Large intestine (tissue), 3 donors: Measurements from ENCODE around the gene EDNRB. TPM values are rescaled to one million over a fixed set of nuclear protein-coding genes. Genes with fewer than 3 reads are reported as not detected.
"Not testable (repeated sequence)": the region's sequence is repeated elsewhere in the genome, so short reads cannot be mapped to it uniquely, and the experiment has no call there.

Experiments used
- DNase-seq, 2 donors: peaks; one replicate each; pipeline versions ENCODE4 v3.0.0 to v3.0.0-alpha.2; 2013
- H3K27ac ChIP-seq: one replicate; pipeline ENCODE4 v1.5.1; 2013; ENCODE audit warnings: low read length
- H3K27me3 ChIP-seq: 2 replicates; pipeline ENCODE4 v1.6.1; 2013; ENCODE audit warnings: low read length; ENCODE audit not compliant: control insufficient read depth, insufficient read depth
- H3K36me3 ChIP-seq: 2 replicates; pipeline ENCODE4 v1.6.1; 2013; ENCODE audit warnings: low read length; ENCODE audit not compliant: control insufficient read depth, insufficient read depth
- H3K4me1 ChIP-seq: one replicate; pipeline ENCODE4 v1.6.1; 2013; ENCODE audit warnings: low read length; ENCODE audit not compliant: control insufficient read depth, insufficient read depth
- H3K4me3 ChIP-seq: one replicate; pipeline ENCODE4 v1.5.1; 2013; ENCODE audit warnings: low read length
- H3K9me3 ChIP-seq: one replicate; pipeline ENCODE4 v1.6.1; 2013; ENCODE audit warnings: mild to moderate bottlenecking, low read depth, low read length, moderate library complexity; ENCODE audit not compliant: control insufficient read depth
- WGBS: methylation state at CpG from one replicate; pipeline ENCODE4 v1.1.5; 2013; ENCODE audit warnings: low lambda C conversion rate; ENCODE audit not compliant: insufficient coverage; 5-methylcytosine and 5-hydroxymethylcytosine counted together
- polyA plus RNA-seq: library from polyadenylated mRNA; unstranded; fragments of 120-200 nt; gene quantifications from one replicate; pipeline ENCODE4 v1.2.1, GENCODE V29; 2013

Gene EDNRB
- polyA plus RNA-seq, 1 donor = 82.1 TPM

DNA sequence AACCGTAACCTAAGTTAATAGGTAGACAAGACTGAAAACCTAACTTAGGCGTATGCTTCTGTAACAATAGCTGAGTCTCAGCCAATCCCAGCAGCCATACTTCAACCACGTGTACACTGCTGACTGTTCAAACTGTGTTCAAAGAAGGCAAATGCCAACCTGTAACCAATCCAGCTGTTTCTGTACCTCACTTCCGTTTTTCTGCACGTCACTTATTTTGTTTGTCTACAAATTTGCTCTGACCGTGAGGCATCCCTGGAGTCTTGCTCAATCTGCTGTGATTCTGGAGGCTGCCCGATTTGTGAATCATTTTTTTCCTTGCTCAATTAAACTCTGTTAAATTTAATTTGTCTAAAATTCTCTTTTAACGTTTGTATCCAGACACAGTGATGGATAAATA, 59.2 kb downstream of the EDNRB start:
- no peaks in the 10 kb centered on the region for H3K4me1 ChIP-seq
- no peak overlapping the region for H3K27ac ChIP-seq
- no peaks in the 10 kb centered on the region for H3K9me3 ChIP-seq
- H3K27me3 ChIP-seq = no peaks in the 10 kb centered on the region
- WGBS = 80% methylated on average over 1 of the region's 8 CpGs
- no peak overlapping the region for H3K4me3 ChIP-seq
- H3K36me3 ChIP-seq = no peaks in the 10 kb centered on the region
- DNase-seq = no peak

DNA sequence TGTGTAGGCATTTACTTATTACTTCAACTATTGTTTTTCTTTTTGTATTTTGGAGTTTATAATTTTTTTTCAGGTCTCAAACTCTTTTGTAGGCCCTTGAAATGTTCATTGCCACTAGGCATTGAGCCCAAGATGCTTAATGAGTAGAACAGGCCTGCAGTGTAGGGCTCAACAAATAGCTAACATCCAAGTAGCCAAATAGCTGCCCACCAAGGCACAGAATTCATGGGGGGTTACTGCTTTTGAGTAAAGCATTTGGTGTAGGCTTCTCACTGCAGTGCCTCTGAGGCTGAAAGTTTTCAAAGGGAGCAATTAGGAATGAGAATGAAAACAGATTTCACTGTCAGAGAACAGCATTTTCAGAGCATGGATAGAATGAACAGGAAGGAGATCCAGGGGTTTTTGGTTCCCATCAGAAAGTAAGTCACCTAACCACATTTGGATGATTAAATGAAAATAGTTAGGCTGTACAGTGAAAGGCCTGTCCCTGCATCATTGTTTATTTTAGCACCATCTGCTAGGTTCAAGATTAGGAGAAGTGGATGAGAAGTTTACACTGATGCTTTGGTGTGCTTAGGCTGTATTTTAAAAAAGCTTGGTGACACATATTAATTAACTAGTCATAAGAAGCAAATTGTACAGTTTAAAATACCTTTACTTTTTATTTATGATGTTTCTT, 61.0 kb downstream of the EDNRB start:
- no peaks in the 10 kb centered on the region for H3K36me3 ChIP-seq
- no peaks in the 10 kb centered on the region for H3K27me3 ChIP-seq
- H3K4me1 ChIP-seq = no peaks in the 10 kb centered on the region
- no peak overlapping the region for H3K27ac ChIP-seq
- no peaks in the 10 kb centered on the region for H3K9me3 ChIP-seq
- DNase-seq = no peak
- no peak overlapping the region for H3K4me3 ChIP-seq

GRCh38 chr13:77853703-77854102, 64.9 kb downstream of the EDNRB start:
- Histone ChIP-seq H3K4me1 (no peaks in the 10 kb centered on the region), H3K27ac (no peak overlapping the region), H3K36me3 (no peaks in the 10 kb centered on the region), H3K4me3 (no peak overlapping the region), H3K27me3 (no peaks in the 10 kb centered on the region), H3K9me3 (no peaks in the 10 kb centered on the region)
- DNase-seq = no peak
- 86% methylated on average over 1 of the region's 4 CpGs for WGBS

GRCh38 chr13:77848050-77848449, 70.6 kb downstream of the EDNRB start:
- H3K27ac ChIP-seq, H3K27me3 ChIP-seq, H3K4me3 ChIP-seq, H3K36me3 ChIP-seq, DNase-seq, H3K4me1 ChIP-seq, H3K9me3 ChIP-seq: not testable (repeated sequence)
- no CpG with 5 or more reads among the region's 4 CpGs for WGBS

DNA sequence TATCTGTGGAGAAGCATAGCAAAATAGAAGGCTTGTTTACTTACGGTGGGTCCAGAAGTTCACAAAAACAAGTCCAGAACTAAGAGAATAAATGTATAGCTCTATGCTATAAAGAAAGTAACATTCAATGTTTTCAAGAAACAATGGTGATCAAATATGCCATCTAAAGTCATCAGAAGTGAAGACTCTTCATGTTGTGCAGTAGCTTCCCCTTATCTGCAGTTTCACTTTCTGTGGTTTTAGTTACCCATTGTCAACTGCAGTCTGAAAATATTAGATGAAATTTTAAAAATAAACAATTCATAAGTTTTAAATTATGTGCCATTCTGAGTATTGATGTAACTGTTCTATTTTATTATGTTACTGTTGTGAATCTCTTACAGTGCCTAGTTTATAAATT, 72.5 kb downstream of the EDNRB start:
- H3K4me3 ChIP-seq = no peak overlapping the region
- no peaks in the 10 kb centered on the region for H3K27me3 ChIP-seq
- no peak for DNase-seq
- H3K4me1 ChIP-seq = no peaks in the 10 kb centered on the region
- H3K36me3 ChIP-seq = no peaks in the 10 kb centered on the region
- WGBS = 86% methylated on average over 1 of the region's 1 CpG
- H3K27ac ChIP-seq = no peak overlapping the region
- H3K9me3 ChIP-seq = no peaks in the 10 kb centered on the region

Other genes starting within 250 kb of the EDNRB start
- 9.0 TPM for gene SLAIN1, start 221.1 kb downstream of the EDNRB start, polyA plus RNA-seq